K562 (cell line): ENCODE data around the gene SIRT3. TPM values are rescaled to one million over a fixed set of nuclear protein-coding genes. Genes with fewer than 3 reads are reported as not detected.

Source experiments
- ATAC-seq: fragments of 200-7000 bp; cut with Tn5 transposase; 3 replicates; pipeline ENCODE4 v1.9.1; 2020; ENCODE audit warnings: moderate library complexity
- BruUV-seq: library from RNA; stranded (reverse); fragments of 400-500 nt; replicated peaks from 2 replicates; lab custom pipeline; 2021; lab: Mats Ljungman, UMichigan
- CTCF ChIA-PET: fragments of 300-600 bp; formaldehyde crosslinking; extraction: SDS; loops from one replicate; lab custom pipeline; 2021; ENCODE audit warnings: low intra/inter-chr PET ratio; lab: Yijun Ruan, JAX
- POLR2A ChIA-PET: fragments of 300-600, 350-650 bp; sonication (Branson Sonifier 250); formaldehyde crosslinking; extraction: SDS; loops from one replicate; lab custom pipeline; 2021; ENCODE audit warnings: antibody characterized with exemption, inconsistent platforms; lab: Yijun Ruan, JAX
- DNase-seq, 4 experiments: peaks; one replicate each; pipeline versions ENCODE4 v3.0.0 to v3.0.0-alpha.2; 2011 to 2018; ENCODE audit warnings: low spot score in 3 of 4, mixed read lengths in 3 of 4; ENCODE audit errors: extremely low read depth in 1 of 4
- FAIRE-seq: peaks from 2 replicates; lab custom pipeline; 2011; peaks lifted over from hg19 to GRCh38; lab: Jason Lieb, UNC
- H2AFZ ChIP-seq: 2 replicates; pipeline ENCODE4 v1.6.0; 2011; ENCODE audit warnings: low read depth, low read length, control low read depth, inconsistent platforms
- H3K27ac ChIP-seq: fragments of 200-600 bp; 3 replicates; pipeline ENCODE4 v1.8.0; 2011; ENCODE audit warnings: low read depth, mild to moderate bottlenecking, control low read depth, inconsistent platforms, low read length, moderate library complexity, mixed read lengths; ENCODE audit errors: extremely low read depth
- H3K27me3 ChIP-seq, 2 experiments: fragments of 300-600 bp in 1 of 2; 2 replicates in 1 of 2; 3 replicates in 1 of 2; pipeline versions ENCODE4 v1.6.0 to v1.8.0; 2011; ENCODE audit warnings: inconsistent platforms in 2 of 2, low read length in 2 of 2, mild to moderate bottlenecking in 1 of 2, mixed read lengths in 1 of 2, moderate library complexity in 1 of 2; ENCODE audit not compliant: control insufficient read depth in 2 of 2, insufficient read depth in 2 of 2
- H3K36me3 ChIP-seq: fragments of 300-600 bp; 3 replicates; pipeline ENCODE4 v1.8.0; 2011; ENCODE audit warnings: mild to moderate bottlenecking, low read length, inconsistent platforms; ENCODE audit not compliant: control insufficient read depth, insufficient read depth
- H3K4me1 ChIP-seq, 2 experiments: fragments of 200-600 bp in 1 of 2; replicated peaks in 1 of 2; 2 replicates in 1 of 2; 3 replicates in 1 of 2; pipeline versions ENCODE4 v1.5.1 to v1.8.0; 2011; ENCODE audit warnings: inconsistent platforms in 2 of 2, low read length in 2 of 2, mild to moderate bottlenecking in 1 of 2, mixed read lengths in 1 of 2, moderate library complexity in 1 of 2; ENCODE audit not compliant: control insufficient read depth in 2 of 2, insufficient read depth in 2 of 2
- H3K4me2 ChIP-seq: 2 replicates; pipeline ENCODE4 v1.6.1; 2011; ENCODE audit warnings: low read length, control low read depth, inconsistent platforms, mixed read lengths; ENCODE audit not compliant: insufficient read depth
- H3K4me3 ChIP-seq: fragments of 200-600 bp; sonication (generic), shearing (Covaris generic); 2 replicates; pipeline ENCODE4 v1.5.1; 2016; ENCODE audit warnings: control low read depth, inconsistent platforms
- H3K79me2 ChIP-seq: fragments of 200-600 bp; 3 replicates; pipeline ENCODE4 v1.8.0; 2011; ENCODE audit warnings: low read length, inconsistent platforms; ENCODE audit not compliant: control insufficient read depth, insufficient read depth
- H3K9ac ChIP-seq, 2 experiments: 2 replicates each; pipeline versions ENCODE4 v1.6.0 to v1.6.1; 2011; ENCODE audit warnings: low read depth in 2 of 2, low read length in 2 of 2, control low read depth in 1 of 2, inconsistent platforms in 1 of 2, mild to moderate bottlenecking in 1 of 2, mixed read lengths in 1 of 2; ENCODE audit not compliant: insufficient read depth in 1 of 2
- H3K9me1 ChIP-seq: one replicate; pipeline ENCODE4 v1.6.0; 2011; ENCODE audit warnings: inconsistent platforms, mild to moderate bottlenecking, low read length, moderate library complexity; ENCODE audit not compliant: control insufficient read depth, insufficient read depth
- H3K9me3 ChIP-seq: replicated peaks from 2 replicates; pipeline ENCODE4 v1.5.1; 2011; ENCODE audit warnings: low read depth, low read length, inconsistent platforms; ENCODE audit not compliant: control insufficient read depth, insufficient read depth
- H4K20me1 ChIP-seq: replicated peaks from 2 replicates; pipeline ENCODE4 v1.6.1; 2011; ENCODE audit warnings: low read length, inconsistent platforms, mixed read lengths; ENCODE audit not compliant: control insufficient read depth, insufficient read depth
- ETS2 ChIP-seq: IDR thresholded peaks from 2 replicates; pipeline ENCODE4 v1.6.1; 2016; ENCODE audit warnings: borderline replicate concordance, missing genetic modification characterization, mild to moderate bottlenecking, moderate library complexity, missing compliant biosample characterization; ENCODE audit not compliant: poor library complexity, severe bottlenecking
- HIVEP1 ChIP-seq: fragments of 250-450 bp; sonication (Bioruptor Pico); IDR thresholded peaks from 2 replicates; pipeline ENCODE4 v1.4.0; 2020; ENCODE audit warnings: mild to moderate bottlenecking
- KAT7 ChIP-seq: sonication (generic); formaldehyde crosslinking; IDR thresholded peaks from 2 replicates; pipeline ENCODE4 v1.8.0; 2022; ENCODE audit warnings: missing genetic modification reagents, mild to moderate bottlenecking, borderline replicate concordance
- LARP7 ChIP-seq: fragments of 450-650 bp; IDR thresholded peaks from 2 replicates; pipeline ENCODE4 v1.6.1; 2016
- MCM7 ChIP-seq, 2 experiments: fragments of 450-650 bp; IDR thresholded peaks; 2 replicates each; pipeline ENCODE4 v1.6.1; 2016 to 2018
- MTA3 ChIP-seq: fragments of 450-650 bp; formaldehyde crosslinking; IDR thresholded peaks from 2 replicates; pipeline ENCODE4 v1.6.1; 2017; ENCODE audit warnings: mild to moderate bottlenecking, borderline replicate concordance
- NEUROD1 ChIP-seq: fragments of 150-350 bp; IDR thresholded peaks from 2 replicates; pipeline ENCODE4 v1.6.1; 2014; ENCODE audit warnings: borderline replicate concordance, low read length, low read depth; ENCODE audit not compliant: partially characterized antibody
- RBM25 ChIP-seq: fragments of 200-400 bp; formaldehyde crosslinking; IDR thresholded peaks from 2 replicates; pipeline ENCODE4 v1.6.1; 2018; ENCODE audit warnings: low read length, low read depth, moderate library complexity; ENCODE audit not compliant: severe bottlenecking
- SAFB2 ChIP-seq: fragments of 200-400 bp; formaldehyde crosslinking; IDR thresholded peaks from 2 replicates; pipeline ENCODE4 v1.6.1; 2018; ENCODE audit warnings: borderline replicate concordance, low read length, low read depth, moderate library complexity; ENCODE audit not compliant: severe bottlenecking
- SOX6 ChIP-seq: fragments of 450-650 bp; IDR thresholded peaks from 2 replicates; pipeline ENCODE4 v1.6.1; 2014; ENCODE audit warnings: mild to moderate bottlenecking
- TBL1XR1 ChIP-seq, 2 experiments: IDR thresholded peaks; 2 replicates each; pipeline ENCODE4 v1.6.1; 2012; ENCODE audit warnings: improper control_type of control experiment in 2 of 2, low read length in 2 of 2, mild to moderate bottlenecking in 1 of 2
- THRB ChIP-seq: fragments of 450-650 bp; formaldehyde crosslinking; conservative IDR thresholded peaks from 2 replicates; pipeline ENCODE4 v1.4.0; 2022; ENCODE audit warnings: mild to moderate bottlenecking, missing genetic modification characterization
- XRCC5 ChIP-seq: fragments of 200-400 bp; formaldehyde crosslinking; IDR thresholded peaks from 2 replicates; pipeline ENCODE4 v1.6.1; 2017; ENCODE audit warnings: low read depth, mild to moderate bottlenecking, low read length
- ZNF197 ChIP-seq: fragments of 200-800 bp; sonication (Bioruptor generic); IDR thresholded peaks from 2 replicates; pipeline ENCODE4 v1.6.1; 2016; ENCODE audit warnings: low read depth, missing genetic modification characterization, missing compliant biosample characterization
- ZNF592 ChIP-seq: fragments of 450-650 bp; IDR thresholded peaks from 2 replicates; pipeline ENCODE4 v1.6.1; 2017; ENCODE audit warnings: antibody characterized with exemption, mild to moderate bottlenecking
- ZNF785 ChIP-seq: fragments of 250-450 bp; sonication (Bioruptor Pico); IDR thresholded peaks from 2 replicates; pipeline ENCODE4 v1.4.0; 2020; ENCODE audit warnings: mild to moderate bottlenecking
- WGBS: fragments of 100-300 bp; shearing (Covaris generic); methylation state at CpG from one replicate; pipeline ENCODE4 v1.1.6; 2016; ENCODE audit warnings: low coverage, mixed read lengths; ENCODE audit not compliant: insufficient coverage; ENCODE audit errors: missing lambda C conversion rate; 5-methylcytosine and 5-hydroxymethylcytosine counted together
- in situ Hi-C: fragments of 300-500 bp; cut with MboI; formaldehyde crosslinking; loops from 4 replicates; pipeline ENCODE4 v1.15.0; 2018; ENCODE audit warnings: inconsistent platforms, mixed read lengths
- intact Hi-C: fragments of 100-400 bp; cut with micrococcal nuclease; formaldehyde crosslinking; loops from 2 replicates; pipeline ENCODE4 v1.14.2; 2022
- polyA plus RNA-seq, 8 experiments: library from polyadenylated mRNA; depleted of rRNA in 4 of 8; stranded (reverse) in 5 of 8; unstranded in 3 of 8; fragments of >200 nt; fragmentation: Nextera tagmentation in 2 of 8; fragmentation: Illumina TruSeq in 1 of 8; extraction: Ambion mirVana in 2 of 8; extraction: Trizol in 1 of 8; gene quantifications; 2 replicates each; pipeline versions ENCODE4 v1.2.1 to v1.2.3, GENCODE V29; 2011 to 2014; ENCODE audit warnings: inconsistent platforms in 1 of 8, missing spikeins in 1 of 8
- total RNA-seq, 7 experiments: library from RNA; depleted of rRNA in 6 of 7; stranded (reverse); fragments of >200 nt in 6 of 7; fragmentation: Illumina TruSeq in 2 of 7; extraction: Trizol in 2 of 7; gene quantifications; 2 replicates each; pipeline versions ENCODE4 v1.2.1 to v1.2.3, GENCODE V29; 2011 to 2021; ENCODE audit warnings: low replicate concordance in 1 of 7

Gene SIRT3
- total and polyA plus RNA-seq, 9 of the 15 experiments (the other 6 are each of a cell fraction or from before 2014, with no cell fraction given): 1.9 to 27.5 (median 14.5) TPM

GRCh38 chr11:221539-221938, 14.6 kb downstream of the SIRT3 start:
- Histone ChIP-seq H3K9me3 (peaks cover 21% of the 10 kb centered on the region), H3K4me2 (no peak overlapping the region), H3K36me3 (peaks cover 42% of the 10 kb centered on the region; the same call in 2 of the 3 replicates), H2AFZ (no peak overlapping the region), H3K9ac (no peak overlapping the region), H3K27ac (peak overlapping the region; percentile 70), H4K20me1 (no peaks in the 10 kb centered on the region), H3K9me1 (no peaks in the 10 kb centered on the region), H3K4me1 (peaks cover 26 to 33% of the 10 kb centered on the region in 2 experiments; a peak in 4 of 5 replicates), H3K27me3 (no peaks in the 10 kb centered on the region), H3K4me3 (no peak overlapping the region), H3K79me2 (no peaks in the 10 kb centered on the region)
- FAIRE-seq (no peak), ATAC-seq (no peak), DNase-seq (no peak)
- intact Hi-C loops (no loop called here), in situ Hi-C loops (no loop called here)
- no TSS peak for BruUV-seq
- 93% methylated on average over 7 of the region's 7 CpGs for WGBS
- ChIA-PET CTCF (no interaction called here), POLR2A (interaction anchor here (0.6 to 2.3 kb wide), 3 partner anchors 13 to 133 kb away, joined by 3 to 10 read pairs (median 5); partner anchors contain the start of genes BET1L and RIC8A)
- no peak for TF ChIP-seq TBL1XR1 (IDR thresholded peaks at IDR 0.05; ENCODE audit: low read length in 2 of 2)
- no peak for TF ChIP-seq THRB (CRISPR knock-in tag)
- no peak for TF ChIP-seq MCM7 (IDR thresholded peaks at IDR 0.05)
- no peak for TF ChIP-seq ZNF592
- no peak for TF ChIP-seq NEUROD1
- no peak for TF ChIP-seq MTA3
- TF ChIP-seq SOX6: no peak
- TF ChIP-seq KAT7 (CRISPR knock-in tag): no peak
- TF ChIP-seq SAFB2: no peak
- no peak for TF ChIP-seq ZNF197 (CRISPR knock-in tag)
- TF ChIP-seq LARP7: no peak
- TF ChIP-seq ZNF785 (CRISPR knock-in tag): no peak
- TF ChIP-seq HIVEP1 (CRISPR knock-in tag): no peak
- TF ChIP-seq RBM25: no peak
- TF ChIP-seq ETS2 (tag): no peak
- TF ChIP-seq XRCC5: no peak
